ENCODE data around the gene GID8.

GID8 gene

GRCh38 chr20:62991196-62991807 lies 53.4 kb downstream of the GID8 start:
- DNase-seq, result no peak

DNA sequence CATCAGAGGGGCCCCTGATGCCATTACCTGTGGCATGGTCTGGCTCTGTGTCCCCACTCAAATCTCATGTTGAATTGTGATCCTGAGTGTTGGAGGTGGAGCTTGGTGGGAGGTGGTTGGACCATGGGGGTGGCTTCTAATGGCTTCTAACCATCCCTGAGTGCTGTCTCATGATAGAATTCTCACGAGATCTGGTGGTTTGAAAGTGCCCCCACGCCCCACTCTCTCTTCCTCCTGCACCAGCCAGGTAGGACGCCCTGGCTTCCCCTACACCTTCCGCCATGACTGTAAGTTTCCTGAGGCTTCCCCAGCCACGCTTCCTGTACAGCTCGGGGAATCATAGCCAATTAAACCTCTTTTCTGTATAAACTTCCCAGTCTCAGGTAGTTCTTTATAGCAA lies 53.9 kb downstream of the GID8 start:
- no peak for DNase-seq

- no peak for DNase-seq
These were observed 56.0 kb downstream of the GID8 start for GRCh38 chr20:62993856-62994494.

GRCh38 chr20:62994869-62995281 lies 56.9 kb downstream of the GID8 start:
- DNase-seq, result no peak

GRCh38 chr20:62995481-62995880 lies 57.5 kb downstream of the GID8 start:
- DNase-seq, result no peak

DNA sequence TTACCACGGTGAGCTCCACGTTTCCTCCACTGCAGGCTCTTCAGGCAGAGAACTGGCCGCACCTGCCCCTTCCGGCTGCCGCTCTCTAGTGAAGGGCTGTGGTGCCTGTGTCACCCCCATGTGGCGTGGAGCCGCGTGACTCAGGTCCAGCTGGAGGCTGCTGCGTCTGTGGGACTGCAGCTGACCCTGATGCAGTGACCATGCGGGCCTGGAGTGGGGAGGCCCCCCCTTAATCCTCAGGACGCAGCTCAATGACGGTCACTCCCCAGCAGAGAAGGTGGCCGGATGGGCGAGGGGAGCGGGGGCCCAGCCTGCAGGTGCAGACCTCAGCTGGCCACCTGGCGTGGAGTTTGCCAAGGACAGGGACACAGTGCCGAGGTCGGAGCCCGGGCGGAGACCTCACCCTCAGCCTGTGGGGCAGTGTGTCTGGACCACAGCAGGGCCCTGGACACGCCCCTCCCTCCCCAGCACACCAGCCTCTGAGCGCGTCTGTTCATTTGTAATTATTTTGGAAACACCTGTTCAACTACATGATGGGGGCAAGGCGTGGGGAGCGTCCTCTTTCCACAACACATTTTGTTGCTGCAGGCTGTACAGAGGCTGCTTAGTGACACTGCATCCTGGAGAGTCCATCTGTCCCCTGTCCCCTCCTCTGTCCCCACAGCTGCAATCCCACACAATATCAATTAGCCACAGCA lies 58.1 kb downstream of the GID8 start:
- peak; percentile 52 to 68 for DNase-seq

DNA sequence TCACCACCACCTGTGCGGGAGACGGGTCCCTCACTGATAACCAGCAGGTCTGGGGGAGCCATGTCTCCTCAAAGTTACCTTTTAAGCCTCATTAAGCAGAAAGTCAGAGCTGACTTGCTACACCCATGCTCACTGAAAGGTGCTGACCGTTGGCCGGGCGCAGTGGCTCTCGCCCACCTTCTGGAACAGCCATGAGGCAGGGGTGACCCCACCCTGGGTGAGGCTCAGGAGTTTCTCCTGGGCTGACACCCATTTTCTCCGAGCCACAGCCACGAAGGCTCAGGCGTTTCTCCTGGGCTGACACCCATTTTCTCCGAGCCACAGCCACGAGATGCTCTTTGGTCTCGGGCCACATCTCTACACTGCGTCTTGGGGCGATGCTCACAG lies 58.6 kb downstream of the GID8 start:
- no peak for DNase-seq

- no peak for DNase-seq
These were observed 59.6 kb downstream of the GID8 start for GRCh38 chr20:62997417-62998035.
